HepG2 (cell line): Measurements from ENCODE around the gene MTHFSD. TPM values are rescaled to one million over a fixed set of nuclear protein-coding genes. Genes with fewer than 3 reads are reported as not detected.

Experiments used
- CBX2 ChIP-seq, 2 experiments: fragments of 200-600 bp in 1 of 2; sonication (generic); formaldehyde crosslinking in 1 of 2; IDR thresholded peaks; 2 replicates each; pipeline versions ENCODE4 v1.7.0 to v1.8.1; 2018 to 2022; ENCODE audit warnings: low read depth in 2 of 2, low read length in 1 of 2, mild to moderate bottlenecking in 1 of 2, missing genetic modification reagents in 1 of 2
- FOXO1 ChIP-seq: sonication (generic); formaldehyde crosslinking; IDR thresholded peaks from 2 replicates; pipeline ENCODE4 v1.4.0; 2020; ENCODE audit warnings: missing genetic modification reagents
- GABPB1 ChIP-seq: IDR thresholded peaks from 2 replicates; pipeline ENCODE4 v1.6.1; 2016; ENCODE audit warnings: mild to moderate bottlenecking, missing genetic modification reagents, moderate library complexity, missing compliant biosample characterization
- GLI4 ChIP-seq: sonication (generic); formaldehyde crosslinking; IDR thresholded peaks from 2 replicates; pipeline ENCODE4 v1.5.1; 2020; ENCODE audit warnings: missing genetic modification reagents, mild to moderate bottlenecking, moderate library complexity, borderline replicate concordance
- HMG20B ChIP-seq: conservative IDR thresholded peaks from 2 replicates; pipeline ENCODE4 v1.6.1; 2016; ENCODE audit warnings: missing genetic modification reagents, missing compliant biosample characterization
- MIER3 ChIP-seq: IDR thresholded peaks from 2 replicates; pipeline ENCODE4 v1.6.1; 2016; ENCODE audit warnings: missing compliant biosample characterization, borderline replicate concordance
- MTF1 ChIP-seq: sonication (generic); formaldehyde crosslinking; IDR thresholded peaks from 2 replicates; pipeline ENCODE4 v1.5.0; 2020; ENCODE audit warnings: missing genetic modification reagents
- MXI1 ChIP-seq: IDR thresholded peaks from 3 replicates; pipeline ENCODE4 v1.6.1; 2012; ENCODE audit warnings: low read depth, low read length, inconsistent platforms, borderline replicate concordance
- NR2F6 ChIP-seq, 2 experiments: IDR thresholded peaks; 2 replicates each; pipeline ENCODE4 v1.6.1; 2016; ENCODE audit warnings: antibody characterized with exemption in 1 of 2, mild to moderate bottlenecking in 1 of 2
- PITX1 ChIP-seq: sonication (generic); formaldehyde crosslinking; IDR thresholded peaks from 2 replicates; pipeline ENCODE4 v1.5.1; 2020; ENCODE audit warnings: mild to moderate bottlenecking, missing genetic modification reagents
- RAD21 ChIP-seq: fragments of 450-650 bp; formaldehyde crosslinking; IDR thresholded peaks from 2 replicates; pipeline ENCODE4 v1.5.0; 2020; ENCODE audit warnings: mild to moderate bottlenecking
- SRSF1 ChIP-seq: fragments of 200-400 bp; formaldehyde crosslinking; optimal IDR thresholded peaks from 2 replicates; pipeline ENCODE3; 2017; ENCODE audit warnings: mild to moderate bottlenecking, low read depth, low read length, moderate library complexity
- THRA ChIP-seq: sonication (generic); formaldehyde crosslinking; IDR thresholded peaks from 2 replicates; pipeline ENCODE4 v1.4.0; 2020; ENCODE audit warnings: missing genetic modification reagents, borderline replicate concordance
- XRCC5 ChIP-seq: fragments of 200-400 bp; formaldehyde crosslinking; optimal IDR thresholded peaks from 2 replicates; pipeline ENCODE3; 2017; ENCODE audit warnings: mild to moderate bottlenecking, low read length
- YY1 ChIP-seq: IDR thresholded peaks from 2 replicates; pipeline ENCODE4 v1.6.1; 2011; ENCODE audit warnings: low read length, low read depth, moderate library complexity, mild to moderate bottlenecking; ENCODE audit not compliant: insufficient read depth, insufficient replicate concordance
- ZBTB25 ChIP-seq: IDR thresholded peaks from 2 replicates; pipeline ENCODE4 v1.6.1; 2018; ENCODE audit warnings: missing genetic modification reagents
- ZNF558 ChIP-seq: sonication (generic); formaldehyde crosslinking; IDR thresholded peaks from 2 replicates; pipeline ENCODE4 v1.9.0; 2022; ENCODE audit warnings: mild to moderate bottlenecking, missing genetic modification reagents, borderline replicate concordance
- ZNF576 ChIP-seq: sonication (generic); formaldehyde crosslinking; IDR thresholded peaks from 2 replicates; pipeline ENCODE4 v1.4.0; 2020; ENCODE audit warnings: mild to moderate bottlenecking, missing genetic modification reagents
- ZNF605 ChIP-seq: sonication (generic); formaldehyde crosslinking; IDR thresholded peaks from 2 replicates; pipeline ENCODE4 v1.8.0; 2022; ENCODE audit warnings: mild to moderate bottlenecking, missing genetic modification reagents
- ZNF784 ChIP-seq: sonication (generic); formaldehyde crosslinking; IDR thresholded peaks from 2 replicates; pipeline ENCODE4 v1.5.1; 2020; ENCODE audit warnings: missing genetic modification reagents, mild to moderate bottlenecking, borderline replicate concordance
- ZNF800 ChIP-seq: sonication (generic); formaldehyde crosslinking; IDR thresholded peaks from 2 replicates; pipeline ENCODE4 v1.4.0; 2020; ENCODE audit warnings: missing genetic modification reagents
- polyA plus RNA-seq, 8 experiments: library from polyadenylated mRNA; depleted of rRNA in 3 of 8; stranded (reverse) in 7 of 8; unstranded in 1 of 8; fragments of >200 nt; fragmentation: Illumina TruSeq in 4 of 8; extraction: Trizol in 4 of 8; gene quantifications; 2 replicates each; pipeline versions ENCODE4 v1.2.1 to v1.2.3, GENCODE V29; 2011 to 2016; ENCODE audit warnings: low read depth in 4 of 8, missing spikeins in 1 of 8, mixed read lengths in 1 of 8; ENCODE audit not compliant: insufficient read depth in 1 of 8
- total RNA-seq, 5 experiments: library from RNA; depleted of rRNA; stranded (reverse); fragments of >200 nt; fragmentation: Illumina TruSeq; extraction: Trizol; gene quantifications; 2 replicates each; pipeline ENCODE4 v1.2.3, GENCODE V29; 2016; ENCODE audit warnings: low read depth in 1 of 5

Gene MTHFSD
- total and polyA plus RNA-seq, 2 of the 13 experiments (the other 11 are each of a cell fraction or from before 2014, with no cell fraction given) = 14.2 to 16.3 TPM

GRCh38 chr16:86563469-86564345 is 8.7 kb upstream of the MTHFSD start (continued):
- TF ChIP-seq GLI4 (CRISPR knock-in tag) (peak; percentile 79; the same call in 1 of the 2 replicates), FOXO1 (peak; percentile 42; the same call in 1 of the 2 replicates), CBX2 (IDR thresholded peaks at IDR 0.05; ENCODE audit: low read depth, low read length) (0 out of 2 replicates have a peak, but pooled peaks have one; percentile 56), CBX2 (CRISPR knock-in tag; IDR thresholded peaks at IDR 0.05; ENCODE audit: low read depth) (no peak), THRA (peak; percentile 38; the same call in 1 of the 2 replicates), SRSF1 (peak; percentile 32), MXI1 (peak; percentile 41; the same call in 1 of the 3 replicates), ZNF558 (CRISPR knock-in tag) (no peak), XRCC5 (peak; percentile 97), ZBTB25 (CRISPR knock-in tag) (peak; percentile 58; the same call in 1 of the 2 replicates), YY1 (peak; percentile 43), PITX1 (no peak), ZNF605 (CRISPR knock-in tag) (0 out of 2 replicates have a peak, but pooled peaks have one; percentile 54), HMG20B (CRISPR knock-in tag) (no peak), RAD21 (CRISPR knock-in tag) (peak; percentile 100), ZNF800 (CRISPR knock-in tag) (peak; percentile 86), MIER3 (CRISPR knock-in tag) (peak; percentile 46; the same call in 1 of the 2 replicates), GABPB1 (CRISPR knock-in tag) (peak; percentile 52), NR2F6 (IDR thresholded peaks at IDR 0.05) (no peak), NR2F6 (CRISPR knock-in tag; IDR thresholded peaks at IDR 0.05) (no peak), ZNF784 (CRISPR knock-in tag) (0 out of 2 replicates have a peak, but pooled peaks have one; percentile 52), MTF1 (no peak), ZNF576 (CRISPR knock-in tag) (0 out of 2 replicates have a peak, but pooled peaks have one; percentile 67)
